Embryonic facial prominence (tissue), 1 donor: ENCODE measurements around the gene TOR2A.

Experiments
- DNase-seq: peaks from one replicate; pipeline ENCODE4 v3.0.0-alpha.2; 2016; ENCODE audit errors: extremely low spot score

The TOR2A gene

DNA sequence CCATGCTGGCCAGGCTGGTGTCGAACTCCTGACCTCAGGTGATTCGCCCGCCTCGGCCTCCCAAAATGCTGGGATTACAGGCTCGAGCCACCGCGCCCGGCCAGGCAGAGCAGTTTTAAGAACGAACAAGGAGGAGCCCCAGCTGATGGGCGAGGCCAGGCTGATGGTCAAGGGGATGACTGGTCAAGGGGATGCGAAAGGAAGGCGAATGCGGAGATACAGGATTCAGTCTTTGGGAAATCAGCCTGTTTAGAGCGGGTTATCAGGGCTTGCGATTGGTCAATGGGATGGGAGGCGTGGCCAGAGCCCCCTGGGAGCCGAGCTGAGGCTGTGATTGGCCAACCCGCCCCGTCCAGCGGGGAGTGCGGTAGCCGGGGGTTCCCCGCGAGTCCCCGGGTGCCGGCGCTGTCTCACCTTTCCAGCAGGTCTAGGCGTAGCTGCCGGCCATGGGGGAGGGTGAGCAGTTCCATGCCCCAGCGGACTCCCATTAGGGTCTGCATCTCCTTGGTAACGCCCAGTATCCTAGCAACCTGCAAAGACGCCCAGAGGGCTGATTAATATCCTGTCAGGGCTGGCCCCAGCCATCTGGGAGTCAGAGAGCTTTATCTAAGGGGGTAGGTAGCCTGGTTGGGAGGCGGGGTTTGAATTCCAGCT is 7.5 kb upstream of the TOR2A start:
- no peak for DNase-seq

DNA sequence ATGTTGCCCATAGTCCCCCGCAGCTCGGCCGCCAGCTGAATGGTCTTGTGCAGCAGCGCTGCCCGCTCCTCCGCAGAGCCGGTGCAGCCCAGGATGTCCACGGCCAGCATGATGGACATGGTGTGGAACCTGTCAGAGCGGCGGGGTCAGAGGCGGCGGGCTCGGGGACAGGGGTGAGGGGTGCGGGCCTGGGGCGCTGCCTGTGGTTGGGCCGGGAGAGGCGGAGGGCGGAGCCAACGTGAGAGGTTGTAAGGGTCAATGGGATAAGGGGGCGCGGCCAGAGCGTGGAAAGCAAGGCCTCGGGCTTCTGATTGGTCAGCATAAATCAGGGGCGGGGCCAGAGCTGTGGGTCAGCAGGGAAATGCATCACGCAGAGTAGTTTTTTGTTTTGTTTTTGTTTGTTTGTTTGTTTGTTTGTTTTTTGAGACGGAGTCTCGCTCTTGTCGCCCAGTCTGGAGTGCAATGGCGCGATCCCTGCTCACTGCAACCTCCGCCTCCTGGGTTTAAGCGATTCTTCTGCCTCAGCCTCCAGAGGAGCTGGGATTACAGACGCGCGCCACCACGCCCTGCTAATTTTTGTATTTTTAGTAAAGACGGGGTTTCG is 6.8 kb upstream of the TOR2A start:
- DNase-seq = no peak

DNA sequence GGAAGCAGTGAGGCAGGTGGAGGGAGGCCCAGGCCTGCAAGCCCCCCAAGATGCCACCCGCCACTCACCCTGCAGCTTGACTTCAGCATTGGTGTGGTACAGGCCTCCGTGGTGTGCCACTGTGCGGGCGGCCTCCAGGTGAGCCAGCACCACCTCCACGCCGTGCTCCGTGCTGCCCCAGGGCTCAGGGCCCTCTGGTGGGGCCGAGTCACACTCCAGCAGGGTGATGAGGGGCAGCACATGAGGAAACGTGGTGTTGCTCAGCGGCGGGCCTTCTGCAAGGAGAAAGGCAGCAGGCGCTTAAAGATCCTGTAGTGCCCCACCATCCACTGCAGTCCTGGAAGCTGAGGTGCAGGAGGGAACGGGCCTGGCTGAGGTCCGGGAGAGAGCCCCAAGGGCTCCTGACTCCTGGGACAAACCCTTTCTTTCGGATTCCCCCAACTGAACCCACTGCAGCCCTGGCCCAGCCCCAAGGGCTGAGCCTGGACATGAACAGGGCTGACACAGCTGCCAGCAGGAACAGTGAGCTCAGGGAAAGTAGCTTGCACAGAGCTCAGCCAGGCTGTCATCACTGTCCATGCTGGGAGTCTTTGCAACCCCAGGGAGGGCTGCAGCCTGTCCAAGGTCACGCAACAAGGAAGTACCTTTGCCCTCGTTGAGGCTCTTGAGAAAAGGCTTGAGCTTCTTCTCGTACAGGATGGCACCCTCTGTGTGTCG is 4.7 kb upstream of the TOR2A start:
- DNase-seq = no peak

DNA sequence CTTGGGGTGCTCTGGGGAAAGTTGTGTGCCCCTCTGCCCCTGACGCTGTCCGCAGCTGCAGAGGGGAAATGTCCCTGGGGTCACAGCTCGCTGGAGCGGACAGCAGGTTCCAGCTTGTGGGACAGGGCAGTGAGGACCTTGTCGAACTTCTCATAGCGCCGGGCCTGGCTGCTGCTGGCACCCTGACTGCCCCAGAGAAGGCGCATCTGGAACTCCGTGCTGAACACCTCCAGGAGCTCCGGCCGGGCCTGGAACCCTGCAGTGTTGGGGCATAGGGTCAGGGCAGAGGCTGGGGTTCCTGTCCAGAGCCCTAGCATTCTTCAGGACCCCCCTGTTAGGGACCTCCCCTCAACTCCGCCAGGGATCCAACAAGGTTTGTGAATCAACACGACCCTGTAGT is 3.6 kb upstream of the TOR2A start:
- DNase-seq = no peak

DNA sequence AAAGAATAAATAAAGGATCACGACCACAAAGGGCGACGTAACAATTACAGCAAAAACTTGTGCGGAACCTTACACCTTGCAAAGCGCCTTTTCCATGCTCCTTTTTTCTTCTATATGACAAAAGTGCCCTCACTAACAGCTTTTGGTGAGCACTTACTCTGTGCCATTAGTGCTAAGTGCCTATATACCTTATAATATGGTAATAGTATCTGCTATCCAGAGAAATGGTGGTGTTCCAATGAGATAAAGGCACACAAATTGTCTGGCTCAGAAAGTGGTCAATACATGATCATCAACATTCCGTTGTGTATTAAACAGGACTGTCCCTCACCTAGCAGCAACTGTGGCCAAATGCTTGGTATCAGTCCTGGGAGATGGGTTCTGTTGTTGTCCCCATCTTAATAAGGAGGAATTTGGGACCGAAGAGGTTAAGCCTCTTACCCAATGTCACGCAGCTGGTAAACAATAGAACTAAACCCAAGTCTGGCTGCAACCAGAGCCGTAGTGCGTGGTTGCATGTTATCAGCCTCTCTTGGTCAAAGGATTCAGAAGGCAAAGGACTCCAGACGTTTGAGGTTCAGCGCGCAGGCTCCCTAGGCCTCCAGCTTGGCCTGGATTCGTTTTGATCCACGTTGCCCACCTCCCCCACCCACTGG is 564 bp upstream of the TOR2A start:
- DNase-seq = no peak

DNA sequence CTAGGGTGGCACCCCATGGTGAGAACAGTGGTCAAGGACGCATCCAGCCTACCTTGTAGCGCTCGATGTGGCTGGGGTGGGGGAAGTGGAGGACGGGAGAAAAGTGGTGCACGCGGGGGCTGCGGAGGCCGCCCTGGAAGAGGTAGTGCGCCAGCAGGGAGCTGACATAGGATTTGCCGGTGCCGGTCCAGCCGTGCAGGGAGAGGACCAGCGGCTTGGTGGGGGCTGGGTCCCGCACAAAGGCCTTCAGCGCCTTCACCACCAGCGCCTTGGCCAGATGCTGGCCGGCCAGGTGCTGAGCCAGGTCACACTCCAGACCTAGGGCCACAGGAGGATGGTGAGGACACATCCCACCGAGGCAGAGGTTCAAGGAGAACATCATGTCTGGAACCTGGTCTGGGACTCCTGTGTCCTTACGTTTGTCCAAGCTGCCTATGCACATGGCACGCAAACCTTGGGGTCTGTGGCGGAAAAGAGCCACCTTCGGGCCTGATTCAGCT is 797 bp downstream of the TOR2A start:
- DNase-seq = no peak

DNA sequence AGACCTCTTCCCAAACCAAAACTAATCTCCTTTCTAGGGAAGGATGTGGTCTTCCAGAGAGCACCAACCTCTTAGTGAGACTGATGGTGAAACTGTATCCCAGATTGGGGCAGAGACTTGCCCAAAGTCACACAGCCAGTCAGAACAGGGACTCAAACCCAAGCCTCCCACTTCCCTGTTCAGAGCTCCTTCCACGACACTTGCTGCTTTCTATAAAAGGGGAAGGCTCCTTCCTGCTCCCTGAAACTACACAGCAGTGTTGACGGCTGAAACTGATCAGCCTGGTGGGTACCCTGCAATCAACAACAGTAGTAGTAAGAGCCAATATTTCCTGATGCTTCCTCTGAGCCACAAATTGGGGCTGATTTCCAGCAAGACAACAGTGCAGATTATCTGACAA is 1.5 kb downstream of the TOR2A start:
- DNase-seq = no peak

DNA sequence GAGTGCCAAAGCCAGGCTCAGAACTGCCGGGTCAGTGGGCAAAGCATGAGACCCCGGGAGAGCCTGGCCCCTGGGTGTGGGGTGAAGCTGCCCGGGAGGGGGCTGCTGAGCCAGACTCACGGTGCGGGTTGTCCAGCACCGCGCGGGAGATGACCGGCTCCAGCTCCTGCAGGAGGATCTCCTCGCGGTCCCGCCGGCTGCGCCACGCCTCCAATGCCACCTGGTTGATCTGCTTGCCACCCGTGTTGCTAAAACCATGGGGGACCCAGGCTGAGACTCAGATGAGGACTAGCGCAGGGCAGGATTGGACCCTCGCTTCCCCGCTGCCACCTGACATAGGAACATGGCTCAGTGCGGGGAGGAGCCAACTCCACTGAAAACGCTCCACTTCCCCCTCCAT is 2.6 kb downstream of the TOR2A start:
- no peak for DNase-seq

DNA sequence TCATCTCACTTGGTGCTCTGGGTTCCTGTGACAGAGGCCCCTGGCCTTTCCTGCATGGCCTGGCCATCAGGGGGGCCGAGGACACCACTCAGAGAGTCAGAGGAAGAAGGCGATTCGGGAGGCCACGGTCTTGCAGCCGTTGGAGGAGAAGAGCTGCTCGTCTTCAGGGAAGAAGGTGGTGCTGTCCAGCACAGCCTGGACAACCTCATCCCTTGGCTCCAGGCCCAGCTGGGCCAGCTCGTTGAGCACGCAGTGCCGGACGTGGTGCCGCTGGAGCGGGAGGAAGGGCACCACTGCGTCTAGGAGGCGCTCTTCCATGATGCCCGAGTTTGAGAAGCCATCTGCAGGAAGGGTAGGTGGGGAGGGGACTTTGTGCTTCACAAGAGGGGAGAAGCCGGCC is 3.2 kb downstream of the TOR2A start:
- no peak for DNase-seq

DNA sequence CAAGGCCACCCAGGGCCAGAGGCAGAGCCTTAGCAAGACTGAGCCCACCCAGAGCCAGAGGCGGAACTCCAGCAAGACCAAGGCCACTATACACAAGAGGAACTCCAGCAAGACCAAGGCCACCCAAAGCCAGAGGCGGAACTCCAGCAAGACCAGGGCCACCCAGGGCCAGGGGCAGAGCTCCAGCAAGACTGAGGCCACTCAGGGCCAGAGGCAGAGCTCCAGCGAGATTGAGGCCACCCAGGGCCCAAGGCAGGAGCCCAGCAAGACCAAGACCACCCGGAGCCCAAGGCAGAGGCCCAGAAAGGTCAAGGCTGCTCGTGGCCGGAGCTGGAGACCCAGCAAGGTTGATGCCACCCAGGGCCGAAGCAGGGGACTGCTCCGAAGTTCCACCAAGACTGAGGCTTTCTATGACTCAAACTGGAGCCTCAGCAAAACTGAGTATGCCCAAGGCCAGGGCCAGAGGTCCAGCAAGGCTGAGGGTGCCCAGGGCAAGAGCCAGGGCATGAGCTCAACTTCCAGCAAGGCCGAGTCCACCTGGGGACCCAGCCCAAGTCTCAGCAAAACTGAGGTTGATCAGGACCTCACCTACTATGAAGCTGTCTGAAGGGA is 4.2 kb downstream of the TOR2A start:
- DNase-seq = no peak

DNA sequence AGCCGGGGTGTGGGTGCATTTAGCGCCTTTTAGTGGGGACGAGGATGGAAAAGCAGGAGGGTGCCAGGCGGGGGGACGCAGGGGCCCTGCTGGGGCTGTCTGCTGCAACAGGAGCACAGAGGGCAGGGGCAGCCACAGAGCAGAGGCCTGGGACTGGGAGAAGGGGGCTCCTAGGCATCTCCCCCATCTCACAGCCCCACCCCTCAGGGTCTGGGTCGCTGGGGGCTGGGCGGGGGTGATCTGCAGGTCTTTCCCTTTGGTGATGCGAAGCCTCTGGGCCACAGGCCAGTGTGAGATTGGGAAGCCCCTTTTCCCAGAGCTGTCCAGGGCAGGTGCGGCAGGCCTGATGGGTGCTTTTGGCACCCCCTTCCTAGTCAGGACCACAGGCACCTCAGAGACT is 4.8 kb downstream of the TOR2A start:
- no peak for DNase-seq

DNA sequence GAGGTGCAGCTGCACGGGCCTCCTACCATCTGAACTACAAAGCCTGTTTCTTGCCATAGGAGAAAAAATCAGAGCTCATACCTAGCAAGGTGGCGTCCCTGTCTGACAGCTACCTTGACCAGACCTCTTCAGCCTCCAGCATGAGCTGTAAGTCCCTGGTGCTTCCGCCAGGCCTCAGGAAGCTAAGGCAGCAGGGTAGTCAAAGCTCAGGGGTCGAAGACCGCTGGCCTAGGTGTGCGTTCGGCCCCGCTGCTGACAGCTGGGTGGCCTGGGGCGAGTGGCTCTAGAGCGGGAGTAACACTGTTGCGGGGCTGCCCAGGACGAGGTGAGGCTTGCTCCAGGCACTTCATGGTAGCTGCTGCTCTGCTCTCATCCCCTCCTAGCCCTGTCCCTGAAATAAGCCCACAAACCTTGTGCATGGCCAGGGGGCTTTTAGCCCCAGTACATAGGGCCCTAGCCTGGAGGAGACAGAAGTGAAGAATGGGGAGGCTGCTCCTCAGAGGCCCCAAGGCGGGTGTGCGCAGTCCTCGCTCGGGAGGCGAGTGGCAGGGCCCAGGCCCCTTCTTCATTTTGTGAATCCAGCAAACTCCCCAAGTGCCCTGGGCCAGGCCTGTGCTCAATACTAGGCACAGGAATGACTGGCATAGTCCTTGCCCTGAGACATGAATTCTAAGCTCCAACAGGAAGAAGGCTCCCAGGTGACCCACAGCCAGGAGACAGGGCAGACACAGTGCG is 5.4 kb downstream of the TOR2A start:
- no peak for DNase-seq

DNA sequence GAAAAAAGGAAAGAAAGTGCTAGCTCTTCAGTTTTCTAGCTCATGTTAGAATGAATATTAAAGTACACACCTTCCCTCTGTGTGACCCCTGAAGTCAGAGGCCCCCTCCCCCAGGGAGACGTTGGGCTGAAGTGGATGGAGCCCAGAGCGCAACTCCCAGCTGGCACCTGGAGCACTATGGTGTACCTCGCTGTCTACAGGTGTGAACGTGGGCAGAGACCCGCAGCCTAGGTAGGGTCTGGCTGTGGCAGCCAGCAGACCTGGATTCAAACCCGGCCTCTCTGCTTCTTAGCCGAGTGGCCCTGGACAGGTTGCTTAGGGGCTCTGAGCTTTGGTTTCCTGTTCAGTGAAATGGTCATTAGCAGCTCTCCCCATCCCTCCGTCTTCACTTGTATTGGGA is 6.3 kb downstream of the TOR2A start:
- DNase-seq = no peak

DNA sequence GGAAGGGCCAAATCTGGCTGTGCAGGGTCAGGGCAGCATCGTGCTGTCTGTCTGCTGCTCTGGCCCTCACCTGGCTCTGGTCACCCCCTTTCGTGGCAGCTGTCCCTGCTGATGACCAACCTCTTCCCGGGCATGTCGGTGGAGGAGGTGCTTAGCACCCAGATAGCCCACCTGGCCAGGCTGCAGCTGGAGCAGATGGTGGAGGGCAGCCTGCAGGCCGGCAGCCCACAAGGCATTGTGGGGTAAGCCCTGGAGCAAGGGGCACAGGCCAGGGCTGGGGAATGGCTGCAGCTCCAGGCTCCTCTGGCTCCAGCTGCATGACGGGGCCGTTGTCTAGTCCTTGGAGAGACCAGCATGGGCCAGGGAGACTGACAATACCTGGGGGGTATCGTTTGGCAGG is 8.2 kb downstream of the TOR2A start:
- DNase-seq = no peak

DNA sequence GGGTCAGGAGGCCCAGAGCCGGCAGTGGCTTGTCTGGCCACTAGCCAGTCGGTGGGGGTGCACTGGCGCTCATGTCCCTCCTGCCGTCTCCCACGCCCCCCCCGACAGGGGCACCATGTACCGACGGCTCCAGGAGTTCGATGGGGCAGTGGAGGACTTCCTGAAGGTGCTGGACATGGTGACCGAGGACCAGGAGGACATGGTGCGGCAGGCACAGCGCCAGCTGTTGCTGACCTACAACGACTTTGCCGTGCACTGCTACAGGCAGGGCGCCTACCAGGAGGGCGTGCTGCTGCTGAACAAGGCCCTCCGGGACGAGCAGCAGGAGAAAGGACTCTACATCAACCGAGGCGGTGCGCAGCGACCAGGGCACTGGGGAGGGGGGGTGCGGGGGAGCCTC is 11.1 kb downstream of the TOR2A start:
- DNase-seq = no peak

DNA sequence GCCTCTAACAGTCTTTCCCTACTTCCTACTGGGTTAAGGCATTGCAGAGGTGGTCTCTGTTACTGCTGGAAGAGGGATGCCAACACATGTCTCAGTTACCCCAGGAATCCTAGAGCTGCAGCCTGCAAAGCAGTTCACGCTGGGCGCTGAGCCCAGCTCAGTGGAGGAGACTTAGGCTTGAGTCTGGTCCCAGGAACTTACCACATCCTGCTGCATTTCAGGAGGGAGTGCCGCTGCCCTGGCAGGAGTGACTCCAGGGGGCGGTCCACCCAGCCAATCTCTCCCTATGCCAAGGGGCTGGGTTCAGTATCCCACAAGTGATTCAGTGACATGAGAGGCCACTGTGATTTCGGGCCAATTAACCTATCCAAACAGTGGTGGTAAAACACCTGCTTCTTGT is 11.7 kb downstream of the TOR2A start:
- DNase-seq = no peak

DNA sequence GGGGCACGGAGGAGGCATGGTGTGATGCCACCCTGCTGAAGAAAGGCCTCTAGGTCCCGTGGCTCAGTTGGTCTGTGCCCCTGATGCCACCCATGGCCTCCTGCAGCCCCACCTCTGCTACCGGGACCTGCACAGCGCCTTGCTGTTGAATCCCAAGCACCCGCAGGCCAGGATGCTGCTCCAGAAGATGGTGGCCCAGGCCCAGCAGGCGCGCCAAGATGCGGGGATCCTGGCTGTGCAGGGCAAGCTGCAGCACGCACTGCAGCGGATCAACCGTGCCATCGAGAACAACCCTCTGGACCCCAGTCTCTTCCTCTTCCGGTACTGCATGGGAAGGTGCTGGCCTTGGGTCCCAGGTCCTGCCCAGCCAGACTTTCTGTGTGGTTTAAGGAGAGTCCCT is 12.1 kb downstream of the TOR2A start:
- no peak for DNase-seq

DNA sequence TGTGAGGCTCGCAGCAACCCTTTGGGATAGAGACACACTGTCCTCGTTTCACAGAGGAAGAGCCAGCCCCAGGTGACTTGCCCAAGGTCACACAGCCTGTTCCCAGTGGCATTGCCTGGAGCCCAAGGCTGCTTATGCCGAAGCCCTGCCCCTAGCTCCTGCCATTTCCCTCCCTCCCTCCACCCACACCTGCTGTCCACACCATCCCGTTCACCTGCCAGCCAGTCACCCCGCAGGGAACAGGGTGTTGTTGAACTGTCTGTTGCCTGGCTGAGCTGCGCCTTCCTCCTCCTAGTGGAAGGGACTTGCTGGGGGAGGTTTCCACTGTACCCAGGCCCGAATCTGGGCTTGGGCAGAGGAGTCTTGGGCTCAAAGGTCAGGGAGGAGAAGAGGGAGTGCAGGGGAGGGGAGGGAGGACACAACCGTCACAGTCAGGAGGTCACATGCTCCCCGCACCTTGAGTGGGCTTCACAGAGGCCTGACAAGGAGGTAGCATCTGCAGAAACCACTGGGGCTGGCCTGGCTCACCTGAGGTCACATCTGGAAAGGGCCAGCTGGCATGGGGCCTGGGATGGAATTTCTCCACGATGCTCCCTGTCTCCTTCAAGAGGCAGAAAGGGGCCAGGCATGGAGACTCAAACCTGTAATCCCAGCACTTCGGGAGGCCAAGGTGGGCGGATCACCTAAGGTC is 12.9 kb downstream of the TOR2A start:
- no peak for DNase-seq

DNA sequence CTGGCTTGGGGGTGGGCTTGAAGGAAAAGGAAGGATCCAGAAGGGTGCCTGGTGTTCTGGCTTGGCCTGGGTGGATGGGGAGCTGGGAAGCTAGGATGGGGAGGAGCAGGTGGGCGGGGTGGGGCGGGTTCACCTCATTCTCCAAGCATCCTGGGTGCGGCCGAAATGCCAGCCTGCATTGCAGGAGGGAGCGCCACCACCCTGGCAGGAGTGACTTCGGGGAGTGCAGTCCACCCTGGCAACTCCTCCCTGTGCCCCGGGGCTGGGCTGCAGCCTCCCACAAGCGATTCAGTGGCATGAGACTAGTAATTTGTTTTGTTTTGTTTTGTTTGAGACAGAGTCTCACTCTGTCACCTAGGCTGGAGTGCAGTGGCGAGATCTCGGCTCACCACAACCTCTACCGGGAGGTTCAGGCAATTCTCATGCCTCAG is 13.7 kb downstream of the TOR2A start:
- DNase-seq = no peak

DNA sequence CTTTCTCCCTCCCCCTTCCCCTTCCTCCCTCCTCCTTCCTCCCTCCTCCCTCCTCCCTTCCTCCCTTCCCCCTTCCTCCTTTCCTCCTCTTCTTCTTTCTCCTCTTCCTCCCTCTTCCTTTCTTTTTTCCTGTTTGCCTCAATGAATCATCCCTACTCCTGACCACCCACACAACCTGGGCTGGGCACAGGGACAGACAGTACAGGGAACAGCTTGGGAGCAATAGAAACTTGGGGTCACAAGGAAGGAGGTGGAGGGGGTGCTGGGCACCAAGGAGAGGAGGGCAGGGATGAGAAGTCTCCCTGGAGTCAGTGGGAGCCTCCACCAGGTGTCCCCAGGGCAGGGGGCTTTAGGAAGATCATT is 14.2 kb downstream of the TOR2A start:
- no peak for DNase-seq
